HUDEP-2 (cell line): ENCODE measurements around the gene WDR1.

Source experiments
- DNase-seq, 76 experiments: peaks; one replicate each; lab custom pipeline; 2025; ENCODE audit not compliant: unreplicated experiment in 76 of 76; lab: John Stamatoyannopoulos, UW

The WDR1 gene

GRCh38 chr4:10116569-10117358 lies at the start of gene WDR1:
TSS of gene WDR1 (minus strand) at chr4:10116799. CDS start at chr4:10116666, 133 bp downstream.
- peak in 74 of 76 experiments; percentile 23 to 96 (median 88) for DNase-seq

- peak in 33 of 76 experiments; percentile 2 to 43 (median 19) for DNase-seq
Observed at GRCh38 chr4:10164877-10165283, 48.3 kb upstream of the WDR1 start.

- no peak for DNase-seq
Observed at GRCh38 chr4:10163296-10163695, 46.7 kb upstream of the WDR1 start.

- no peak for DNase-seq
Observed at GRCh38 chr4:10162341-10163000, 45.9 kb upstream of the WDR1 start.

GRCh38 chr4:10161840-10162239 lies 45.2 kb upstream of the WDR1 start:
- no peak for DNase-seq

GRCh38 chr4:10161146-10161545 lies 44.5 kb upstream of the WDR1 start:
- DNase-seq, result no peak

- peak in 9 of 76 experiments; percentile 4 to 22 (median 16) for DNase-seq
Observed at GRCh38 chr4:10160281-10160856, 43.8 kb upstream of the WDR1 start.

- no peak for DNase-seq
Observed at GRCh38 chr4:10159671-10160070, 43.1 kb upstream of the WDR1 start.

GRCh38 chr4:10158333-10158942 lies 41.8 kb upstream of the WDR1 start:
- DNase-seq, result no peak

- DNase-seq, result peak in 48 of 76 experiments; percentile 3 to 59 (median 18)
Observed at GRCh38 chr4:10157478-10158332, 41.1 kb upstream of the WDR1 start.

GRCh38 chr4:10154241-10154640 lies 37.6 kb upstream of the WDR1 start:
- DNase-seq, result no peak

GRCh38 chr4:10153161-10153560 lies 36.6 kb upstream of the WDR1 start:
- no peak for DNase-seq

GRCh38 chr4:10151182-10151581 lies 34.6 kb upstream of the WDR1 start:
- DNase-seq, result no peak

- DNase-seq, result no peak
Observed at GRCh38 chr4:10144966-10145365, 28.4 kb upstream of the WDR1 start.

- no peak for DNase-seq
Observed at GRCh38 chr4:10144479-10144878, 27.9 kb upstream of the WDR1 start.

- no peak for DNase-seq
Observed at GRCh38 chr4:10143171-10143570, 26.6 kb upstream of the WDR1 start.

GRCh38 chr4:10140866-10141759 lies 24.5 kb upstream of the WDR1 start:
- no peak for DNase-seq

GRCh38 chr4:10139518-10139917 lies 22.9 kb upstream of the WDR1 start:
- DNase-seq, result no peak

GRCh38 chr4:10135260-10135659 lies 18.7 kb upstream of the WDR1 start:
- DNase-seq, result peak in 2 of 76 experiments; percentile 7 to 12
